ENCODE data around the gene CSH1. TPM values are rescaled to one million over a fixed set of nuclear protein-coding genes. Genes with fewer than 3 reads are reported as not detected.
"Not testable (repeated sequence)": the region's sequence is repeated elsewhere in the genome, so short reads cannot be mapped to it uniquely, and the experiment has no call there.

Gene CSH1
- total and polyA plus RNA-seq, 7 donors, result not detected

DNA sequence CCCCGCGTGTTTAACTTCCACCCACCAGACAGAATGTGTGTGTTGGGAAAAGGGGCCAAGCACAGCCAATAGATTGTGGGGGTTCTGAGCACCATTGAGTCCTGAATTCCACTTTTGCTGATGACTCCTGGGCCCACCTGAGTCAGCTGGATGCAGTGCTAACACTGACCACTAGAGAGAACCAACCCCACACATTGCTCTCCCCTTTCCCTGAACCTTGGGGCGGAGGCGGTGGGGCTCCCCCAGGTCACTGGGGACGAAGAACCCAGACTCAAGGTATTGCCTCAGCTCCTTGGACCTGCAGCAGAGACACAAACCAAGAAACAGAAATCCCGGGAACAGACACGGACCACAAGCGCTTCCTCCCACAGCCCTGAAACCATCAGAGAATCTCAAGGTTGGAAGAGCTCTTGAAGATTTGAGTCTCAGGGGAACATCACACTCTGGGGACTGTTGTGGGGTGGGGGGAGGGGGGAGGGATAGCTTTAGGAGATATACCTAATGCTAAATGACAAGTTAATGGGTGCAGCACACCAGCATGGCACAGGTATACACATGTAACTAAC is 22.2 kb downstream of the CSH1 start:
- intact Hi-C loops (cut with DNase I); H3K27me3 ChIP-seq (ENCODE audit: insufficient read depth in 3 of 3, low read length in 2 of 3); DNase-seq; H3K4me1 ChIP-seq; H3K9me3 ChIP-seq; H3K27ac ChIP-seq; ATAC-seq; H3K4me3 ChIP-seq; H3K36me3 ChIP-seq (ENCODE audit: insufficient read depth in 1 of 2, low read depth in 1 of 2): not testable (repeated sequence)
- 76 to 85% (median 81%) methylated on average over 4 to 6 of the region's 8 CpGs for whole genome bisulfite sequencing, 3 donors

DNA sequence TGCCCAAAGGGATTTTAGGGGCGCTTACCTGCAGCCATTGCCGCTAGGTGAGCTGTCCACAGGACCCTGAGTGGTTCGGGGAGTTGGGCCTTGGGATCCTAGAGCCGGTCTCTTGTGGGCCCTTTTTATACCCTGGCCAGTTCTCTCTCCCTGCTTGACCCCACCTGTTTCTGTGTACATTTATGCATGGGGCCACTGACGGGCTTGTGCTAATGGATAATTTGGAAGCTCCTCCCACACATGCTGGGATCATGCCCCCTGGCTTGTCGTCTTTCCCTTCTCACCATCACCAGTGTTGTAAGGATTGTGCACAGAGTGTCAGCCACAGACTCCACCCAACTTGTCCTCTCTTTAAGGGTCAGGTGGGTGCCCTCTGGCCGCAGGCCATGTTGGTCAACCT is 22.8 kb downstream of the CSH1 start, which contains the start of gene CSH2:
Gene CSH2 (minus strand): TSS at position 101 of the 400 bp plus-strand sequence. CDS start 63 bp downstream, at position 38.
- H3K9me3 ChIP-seq; intact Hi-C loops (cut with DNase I); H3K4me1 ChIP-seq; H3K27me3 ChIP-seq (ENCODE audit: insufficient read depth in 3 of 3, low read length in 2 of 3); DNase-seq; ATAC-seq; H3K36me3 ChIP-seq (ENCODE audit: insufficient read depth in 1 of 2, low read depth in 1 of 2); H3K4me3 ChIP-seq; H3K27ac ChIP-seq: not testable (repeated sequence)
- WGBS, 3 donors, result 81 to 86% (median 83%) methylated on average over 5 to 7 of the region's 7 CpGs

- H3K4me3 ChIP-seq; H3K9me3 ChIP-seq; DNase-seq; ATAC-seq; H3K27me3 ChIP-seq (ENCODE audit: insufficient read depth in 3 of 3, low read length in 2 of 3); intact Hi-C loops (cut with DNase I); H3K36me3 ChIP-seq (ENCODE audit: insufficient read depth in 1 of 2, low read depth in 1 of 2); H3K27ac ChIP-seq; H3K4me1 ChIP-seq: not testable (repeated sequence)
- 93 to 96% (median 93%) methylated on average over 10 to 14 of the region's 15 CpGs for WGBS, 3 donors
These were observed 24.6 kb downstream of the CSH1 start for GRCh38 chr17:63871646-63872365.

DNA sequence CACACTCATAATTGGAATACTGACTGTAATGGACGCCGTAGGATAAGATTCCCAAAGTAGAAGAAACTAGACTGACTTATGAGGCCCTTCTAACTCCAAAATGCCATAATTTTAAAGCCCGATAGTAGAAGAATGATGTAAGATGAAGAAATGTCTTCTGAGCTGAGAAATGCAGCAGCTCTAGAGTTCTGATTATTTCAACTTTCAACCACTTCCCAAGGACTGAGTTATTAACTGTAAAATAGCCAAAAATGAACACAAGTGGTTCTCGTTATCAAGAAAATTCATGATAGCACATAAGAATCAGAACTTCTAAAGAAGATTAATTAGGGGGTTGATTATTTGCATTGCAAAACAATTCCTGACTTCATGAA is 26.1 kb downstream of the CSH1 start:
- H3K27me3 ChIP-seq (ENCODE audit: insufficient read depth in 3 of 3, low read length in 2 of 3); H3K27ac ChIP-seq; H3K4me1 ChIP-seq; H3K4me3 ChIP-seq; DNase-seq; H3K36me3 ChIP-seq (ENCODE audit: insufficient read depth in 1 of 2, low read depth in 1 of 2); intact Hi-C loops (cut with DNase I); ATAC-seq; H3K9me3 ChIP-seq: not testable (repeated sequence)
- 87 to 91% (median 89%) methylated on average over 4 of the region's 4 CpGs for WGBS, 3 donors

GRCh38 chr17:63869491-63870291 is 26.7 kb downstream of the CSH1 start:
- H3K4me3 ChIP-seq; H3K36me3 ChIP-seq (ENCODE audit: insufficient read depth in 1 of 2, low read depth in 1 of 2); ATAC-seq; intact Hi-C loops (cut with DNase I); H3K9me3 ChIP-seq; DNase-seq; H3K27ac ChIP-seq; H3K4me1 ChIP-seq; H3K27me3 ChIP-seq (ENCODE audit: insufficient read depth in 3 of 3, low read length in 2 of 3): not testable (repeated sequence)
- WGBS, 3 donors, result 51 to 60% (median 57%) methylated on average over 9 of the region's 9 CpGs

DNA sequence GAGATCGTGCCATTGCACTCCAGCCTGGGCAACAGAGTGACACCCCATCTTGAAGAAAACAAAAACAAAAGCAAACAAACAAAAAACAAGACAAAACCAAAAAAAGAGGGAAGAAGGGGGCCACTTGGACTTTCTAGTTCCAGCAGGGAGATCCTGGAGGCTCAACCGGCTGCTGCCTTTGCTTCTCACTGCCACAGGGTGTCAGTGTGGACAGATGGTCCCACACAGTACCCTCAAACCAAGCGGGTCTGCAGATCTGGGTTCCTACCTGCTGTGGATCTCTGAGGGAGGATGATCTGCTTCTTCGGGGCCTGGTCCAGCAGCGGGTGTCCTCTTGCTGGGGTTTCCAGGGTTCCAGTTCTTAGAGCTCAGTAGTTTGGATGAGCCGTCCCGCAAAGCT is 29.7 kb downstream of the CSH1 start:
- H3K4me3 ChIP-seq; H3K36me3 ChIP-seq (ENCODE audit: insufficient read depth in 1 of 2, low read depth in 1 of 2); H3K9me3 ChIP-seq; H3K27me3 ChIP-seq (ENCODE audit: insufficient read depth in 3 of 3, low read length in 2 of 3); intact Hi-C loops (cut with DNase I); H3K27ac ChIP-seq; H3K4me1 ChIP-seq: not testable (repeated sequence)
- ATAC-seq (peak in 1 of 4 donors; percentile 48), DNase-seq (peak in 1 of 2 donors; percentile 22)
- 76 to 81% (median 76%) methylated on average over 5 to 7 of the region's 7 CpGs for WGBS, 3 donors

- TF ChIP-seq, protein P1, sequence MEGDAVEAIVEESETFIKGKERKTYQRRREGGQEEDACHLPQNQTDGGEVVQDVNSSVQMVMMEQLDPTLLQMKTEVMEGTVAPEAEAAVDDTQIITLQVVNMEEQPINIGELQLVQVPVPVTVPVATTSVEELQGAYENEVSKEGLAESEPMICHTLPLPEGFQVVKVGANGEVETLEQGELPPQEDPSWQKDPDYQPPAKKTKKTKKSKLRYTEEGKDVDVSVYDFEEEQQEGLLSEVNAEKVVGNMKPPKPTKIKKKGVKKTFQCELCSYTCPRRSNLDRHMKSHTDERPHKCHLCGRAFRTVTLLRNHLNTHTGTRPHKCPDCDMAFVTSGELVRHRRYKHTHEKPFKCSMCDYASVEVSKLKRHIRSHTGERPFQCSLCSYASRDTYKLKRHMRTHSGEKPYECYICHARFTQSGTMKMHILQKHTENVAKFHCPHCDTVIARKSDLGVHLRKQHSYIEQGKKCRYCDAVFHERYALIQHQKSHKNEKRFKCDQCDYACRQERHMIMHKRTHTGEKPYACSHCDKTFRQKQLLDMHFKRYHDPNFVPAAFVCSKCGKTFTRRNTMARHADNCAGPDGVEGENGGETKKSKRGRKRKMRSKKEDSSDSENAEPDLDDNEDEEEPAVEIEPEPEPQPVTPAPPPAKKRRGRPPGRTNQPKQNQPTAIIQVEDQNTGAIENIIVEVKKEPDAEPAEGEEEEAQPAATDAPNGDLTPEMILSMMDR (IDR thresholded peaks at IDR 0.05), result no peak
- 79 to 83% (median 80%) methylated on average over 3 of the region's 3 CpGs for WGBS, 3 donors
- intact Hi-C loops (cut with DNase I), result no loop called here
These were observed 37.1 kb downstream of the CSH1 start for GRCh38 chr17:63859257-63859656.

GRCh38 chr17:63856425-63856824 is 39.9 kb downstream of the CSH1 start:
- WGBS, 3 donors, result 91 to 94% (median 92%) methylated on average over 8 of the region's 8 CpGs

More at GRCh38 chr17:63859257-63859656, 37.1 kb downstream of the CSH1 start:
- H3K4me1 ChIP-seq, result no peaks in the 10 kb centered on the region
- H3K36me3 ChIP-seq (ENCODE audit: insufficient read depth in 1 of 2, low read depth in 1 of 2), result no peaks in the 10 kb centered on the region
- DNase-seq, result peak in 1 of 2 donors; percentile 20
- H3K27me3 ChIP-seq (ENCODE audit: insufficient read depth in 3 of 3, low read length in 2 of 3), result no peaks in the 10 kb centered on the region
- no peak overlapping the region for H3K27ac ChIP-seq
- H3K4me3 ChIP-seq, result no peak overlapping the region
- no peaks in the 10 kb centered on the region for H3K9me3 ChIP-seq
- no peak for ATAC-seq

More at GRCh38 chr17:63856425-63856824, 39.9 kb downstream of the CSH1 start:
- peak in 1 of 2 donors; percentile 18 for DNase-seq
- H3K9me3 ChIP-seq; ATAC-seq; H3K27ac ChIP-seq; H3K4me3 ChIP-seq; H3K36me3 ChIP-seq (ENCODE audit: insufficient read depth in 1 of 2, low read depth in 1 of 2); H3K4me1 ChIP-seq; intact Hi-C loops (cut with DNase I); H3K27me3 ChIP-seq (ENCODE audit: insufficient read depth in 3 of 3, low read length in 2 of 3): not testable (repeated sequence)

Measured in psoas muscle (tissue), 8 donors.